HG02610 (cell line): ENCODE results near the gene TTC5.
"Not testable (repeated sequence)": the region's sequence is repeated elsewhere in the genome, so short reads cannot be mapped to it uniquely, and the experiment has no call there.

Experiments
- ATAC-seq: cut with Tn5 transposase; IDR thresholded peaks from one replicate; pipeline ENCODE4 v1.9.1; 2021; ENCODE audit warnings: mild to moderate bottlenecking, moderate library complexity; ENCODE audit not compliant: unreplicated experiment

The TTC5 gene

GRCh38 chr14:20314026-20314425 is 8.3 kb upstream of the TTC5 start:
- ATAC-seq, result no peak

GRCh38 chr14:20306079-20306423 is 300 bp upstream of the TTC5 start:
- no peak for ATAC-seq

- ATAC-seq, result no peak
Observed at GRCh38 chr14:20302042-20302755, 3.6 kb downstream of the TTC5 start.

DNA sequence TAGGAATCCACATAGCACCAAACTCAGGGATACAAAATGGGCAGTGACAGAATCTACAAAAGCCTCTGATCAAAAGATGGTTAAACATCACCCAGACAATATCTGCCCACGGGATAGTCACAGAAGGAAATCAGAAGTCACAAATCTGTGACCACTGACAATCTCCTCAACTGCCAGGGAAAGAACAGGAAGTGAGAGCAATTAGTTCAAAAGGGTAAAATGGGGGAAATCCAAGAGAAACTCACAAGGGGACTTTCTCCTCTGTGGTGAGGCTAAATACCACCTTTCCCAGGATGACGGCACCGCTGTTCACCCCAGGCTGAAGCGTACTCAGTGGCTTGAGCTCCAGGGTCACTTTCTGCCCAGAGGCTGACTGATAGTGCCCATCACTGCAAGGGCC is 10.7 kb downstream of the TTC5 start:
- peak; percentile 97 for ATAC-seq

GRCh38 chr14:20294636-20295035 is 11.1 kb downstream of the TTC5 start:
- no peak for ATAC-seq

- not testable (repeated sequence) for ATAC-seq
Observed at GRCh38 chr14:20281998-20282397, 23.8 kb downstream of the TTC5 start.

GRCh38 chr14:20280265-20280664 is 25.5 kb downstream of the TTC5 start:
- ATAC-seq, result not testable (repeated sequence)

GRCh38 chr14:20278414-20278813 is 27.3 kb downstream of the TTC5 start:
- ATAC-seq, result no peak

DNA sequence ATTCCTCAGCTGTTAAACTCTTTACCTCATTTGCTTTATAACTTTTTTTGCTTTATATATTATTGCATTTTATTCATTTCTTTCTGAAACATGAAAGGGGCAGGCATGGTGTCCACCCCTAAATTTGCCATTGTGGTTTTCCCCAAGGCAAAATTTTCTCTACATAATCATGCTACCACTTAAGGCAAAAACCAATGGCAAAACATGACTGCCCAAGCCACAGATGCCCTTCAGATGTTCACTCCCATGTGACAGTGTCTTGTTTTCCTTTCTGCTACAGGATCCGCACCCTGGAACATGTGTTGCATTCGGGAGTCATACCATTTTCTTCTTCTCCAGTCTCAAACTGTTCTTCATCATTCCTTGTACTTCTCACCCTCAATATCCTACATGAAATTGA is 28.3 kb downstream of the TTC5 start:
- no peak for ATAC-seq

GRCh38 chr14:20274062-20274461 is 31.7 kb downstream of the TTC5 start:
- no peak for ATAC-seq

GRCh38 chr14:20264361-20264760 is 41.4 kb downstream of the TTC5 start:
- not testable (repeated sequence) for ATAC-seq

GRCh38 chr14:20262642-20263128 is 43.1 kb downstream of the TTC5 start:
- no peak for ATAC-seq

DNA sequence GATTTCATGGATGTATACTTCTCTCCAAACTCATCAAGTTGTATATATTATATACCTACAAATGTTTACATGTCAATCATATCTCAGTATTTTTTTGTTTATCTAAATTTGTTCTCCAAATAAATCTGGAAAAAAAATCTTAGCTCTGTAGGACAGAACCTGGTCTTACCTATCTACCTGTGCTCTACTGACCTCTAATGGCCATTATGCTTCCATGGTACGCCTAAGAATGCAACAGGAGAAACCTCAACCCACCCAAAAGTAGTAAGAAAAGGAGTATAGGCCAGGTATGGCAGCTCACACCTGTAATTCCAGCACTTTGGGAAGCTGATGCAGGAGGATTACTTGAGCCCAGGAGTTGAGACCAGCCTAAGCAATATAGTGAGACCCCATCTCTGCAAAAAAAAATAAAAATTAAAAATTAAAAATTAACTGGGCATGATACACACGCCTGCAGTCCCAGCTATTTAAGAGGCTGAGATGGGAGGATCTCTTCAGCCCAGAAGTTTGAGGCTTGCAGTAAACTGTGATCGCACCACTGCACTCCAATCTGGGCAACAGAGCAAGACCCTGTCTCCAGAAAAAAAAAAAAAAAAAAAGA is 58.0 kb downstream of the TTC5 start:
- ATAC-seq, result no peak
